Coronary artery (tissue), 2 donors: ENCODE measurements around the gene ETV1.

ENCODE experiments used
- DNase-seq: peaks from one replicate; pipeline ENCODE4 v3.0.0-alpha.2; 2017; ENCODE audit warnings: low spot score
- H3K27ac ChIP-seq, 2 donors: fragments of 200-600 bp; sonication (generic); one replicate each; pipeline ENCODE4 v1.5.1; 2016 to 2019
- H3K4me3 ChIP-seq: fragments of 200-600 bp; sonication (generic); 2 replicates; pipeline ENCODE4 v1.5.1; 2016; ENCODE audit warnings: mild to moderate bottlenecking, moderate library complexity
- TF ChIP-seq, protein P1 (sequence below): fragments of 200-600 bp; sonication (generic); IDR thresholded peaks from one replicate; pipeline ENCODE4 v1.5.1; 2019; ENCODE audit warnings: antibody characterized with exemption

ETV1 gene

DNA sequence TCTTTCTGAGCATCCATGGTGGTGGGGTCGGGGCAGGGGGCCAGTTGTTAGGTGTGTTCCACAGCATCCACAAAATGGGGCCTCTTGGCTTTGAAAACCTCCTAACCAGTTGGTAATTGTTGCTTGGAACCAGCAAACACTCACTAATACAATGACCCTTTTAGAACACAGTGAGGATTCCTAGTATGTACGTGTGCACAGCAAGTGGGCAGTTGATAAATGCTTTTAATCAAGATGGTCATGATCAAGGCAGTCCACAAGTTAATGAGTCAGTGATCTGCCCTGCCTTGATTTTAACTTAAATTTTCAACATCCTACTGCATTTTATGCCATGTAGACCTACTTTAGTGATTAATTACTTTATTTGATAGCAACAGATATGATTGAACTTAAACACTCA, 103.1 kb downstream of the ETV1 start:
- Histone ChIP-seq H3K4me3 (no peak overlapping the region), H3K27ac (no peak overlapping the region)
- DNase-seq, result no peak
- TF ChIP-seq, protein P1, sequence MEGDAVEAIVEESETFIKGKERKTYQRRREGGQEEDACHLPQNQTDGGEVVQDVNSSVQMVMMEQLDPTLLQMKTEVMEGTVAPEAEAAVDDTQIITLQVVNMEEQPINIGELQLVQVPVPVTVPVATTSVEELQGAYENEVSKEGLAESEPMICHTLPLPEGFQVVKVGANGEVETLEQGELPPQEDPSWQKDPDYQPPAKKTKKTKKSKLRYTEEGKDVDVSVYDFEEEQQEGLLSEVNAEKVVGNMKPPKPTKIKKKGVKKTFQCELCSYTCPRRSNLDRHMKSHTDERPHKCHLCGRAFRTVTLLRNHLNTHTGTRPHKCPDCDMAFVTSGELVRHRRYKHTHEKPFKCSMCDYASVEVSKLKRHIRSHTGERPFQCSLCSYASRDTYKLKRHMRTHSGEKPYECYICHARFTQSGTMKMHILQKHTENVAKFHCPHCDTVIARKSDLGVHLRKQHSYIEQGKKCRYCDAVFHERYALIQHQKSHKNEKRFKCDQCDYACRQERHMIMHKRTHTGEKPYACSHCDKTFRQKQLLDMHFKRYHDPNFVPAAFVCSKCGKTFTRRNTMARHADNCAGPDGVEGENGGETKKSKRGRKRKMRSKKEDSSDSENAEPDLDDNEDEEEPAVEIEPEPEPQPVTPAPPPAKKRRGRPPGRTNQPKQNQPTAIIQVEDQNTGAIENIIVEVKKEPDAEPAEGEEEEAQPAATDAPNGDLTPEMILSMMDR, result no peak

DNA sequence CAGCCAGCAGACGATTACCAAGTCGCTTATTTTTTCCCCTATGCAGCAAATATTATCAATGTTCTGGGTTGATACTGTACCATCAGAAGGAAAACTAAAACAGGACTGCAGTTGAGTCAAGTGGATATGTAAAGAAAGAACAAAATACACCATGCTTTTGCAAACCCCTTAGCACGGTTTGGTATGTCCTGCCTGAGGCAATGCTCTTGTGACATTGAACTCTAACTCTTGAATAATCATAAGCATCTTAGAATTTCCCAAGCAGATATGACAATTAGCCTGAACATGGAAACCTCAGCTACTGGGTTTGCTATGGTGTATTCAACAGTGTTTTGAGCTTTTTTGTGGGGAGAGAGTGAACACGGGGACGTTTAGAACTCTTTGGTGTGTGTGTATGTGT, 107.4 kb downstream of the ETV1 start:
- Histone ChIP-seq H3K4me3 (no peak overlapping the region), H3K27ac (no peak overlapping the region)
- no peak for DNase-seq
- TF ChIP-seq, protein P1, result no peak

DNA sequence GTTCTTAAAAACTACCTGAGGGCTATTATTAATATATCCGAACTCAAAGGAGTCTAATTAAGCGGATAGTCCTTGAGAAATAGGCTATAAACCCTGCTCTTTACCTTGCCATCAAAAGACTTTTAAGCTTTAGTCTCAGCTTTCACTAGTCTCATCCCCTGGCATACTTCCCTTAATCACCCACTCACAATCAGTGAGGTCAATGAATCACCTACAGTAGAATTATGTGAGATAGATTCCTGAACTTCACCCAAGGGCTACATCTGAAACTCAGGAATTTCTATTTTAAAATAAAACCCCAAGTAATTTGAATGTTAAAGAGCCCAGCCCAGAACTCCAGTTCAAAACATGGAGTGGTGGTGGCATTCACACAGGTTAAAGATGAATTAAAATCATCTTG, 108.7 kb downstream of the ETV1 start:
- no peak overlapping the region for H3K27ac ChIP-seq
- DNase-seq, result no peak
- TF ChIP-seq, protein P1, result no peak
- H3K4me3 ChIP-seq, result no peak overlapping the region

DNA sequence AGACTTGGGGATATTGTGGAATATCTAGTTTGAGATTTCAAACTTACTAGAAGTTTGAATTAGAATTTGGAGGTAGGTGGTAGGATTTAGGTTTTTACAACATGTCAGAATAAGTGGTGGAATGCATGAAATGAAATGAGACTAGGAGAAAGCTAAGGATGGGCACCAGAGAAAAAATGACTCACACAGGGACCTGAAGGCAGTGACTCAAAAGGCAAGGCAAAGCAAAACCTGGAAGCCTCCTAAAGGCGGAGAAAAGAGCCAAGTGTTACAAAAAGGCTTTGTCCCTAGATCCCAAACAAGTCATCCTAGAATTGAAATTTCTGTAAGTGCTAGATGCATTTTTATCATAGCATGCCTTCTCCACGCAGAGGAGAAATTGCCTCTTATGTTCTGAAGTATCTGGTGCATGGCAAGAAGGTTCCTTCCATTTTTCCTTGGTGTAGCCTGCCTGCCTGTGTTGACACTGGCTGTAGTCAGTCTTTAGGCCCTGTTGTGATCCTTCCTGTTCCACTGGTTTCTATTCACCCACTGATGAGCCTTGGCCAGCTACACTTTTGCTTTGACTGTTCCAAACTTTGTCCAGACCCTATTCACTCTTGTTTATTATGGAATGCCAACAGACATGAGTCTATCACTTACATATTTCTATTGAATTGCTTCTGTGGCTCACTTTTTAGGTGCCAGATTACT, 109.3 kb downstream of the ETV1 start:
- TF ChIP-seq, protein P1, result no peak
- DNase-seq, result no peak
- H3K27ac ChIP-seq, result no peak overlapping the region
- H3K4me3 ChIP-seq, result no peak overlapping the region

DNA sequence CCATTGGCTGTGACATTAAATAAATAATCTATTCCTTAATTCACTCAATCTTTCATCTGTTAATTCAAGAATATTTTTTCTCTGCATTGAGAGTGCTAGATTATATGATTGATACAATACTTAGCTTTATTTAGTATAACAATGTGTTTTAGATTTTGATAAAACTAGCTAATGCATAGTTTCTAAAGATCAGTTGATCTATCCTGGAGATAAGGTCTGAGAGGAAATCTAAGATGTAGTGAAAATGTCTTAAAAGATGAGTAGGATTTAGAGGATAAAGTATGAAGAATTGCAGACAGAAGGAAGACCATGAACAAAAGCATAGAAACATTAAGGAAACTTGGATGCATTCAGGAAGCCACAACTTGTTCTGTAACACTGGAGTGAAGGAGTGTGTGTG, 110.3 kb downstream of the ETV1 start:
- no peak for DNase-seq
- no peak overlapping the region for H3K27ac ChIP-seq
- no peak overlapping the region for H3K4me3 ChIP-seq
- TF ChIP-seq, protein P1, result no peak

DNA sequence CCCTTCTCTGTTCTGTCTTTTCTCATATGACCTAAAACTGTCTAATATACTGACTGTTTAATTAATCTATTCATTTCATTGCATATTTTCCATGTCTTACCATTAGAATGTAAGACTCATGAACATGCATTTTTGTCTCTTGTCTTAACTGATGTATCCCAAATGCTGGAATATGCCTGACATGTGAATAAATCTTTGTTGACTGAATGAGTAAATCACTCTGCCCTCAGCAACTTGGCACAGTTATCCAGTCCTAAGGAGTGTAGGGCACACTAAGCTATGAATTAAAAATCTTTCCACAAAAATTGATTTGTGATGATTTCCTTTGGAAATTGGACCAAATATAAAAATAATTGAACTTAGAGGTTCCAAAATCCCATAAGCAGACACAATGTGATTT, 111.3 kb downstream of the ETV1 start:
- H3K4me3 ChIP-seq, result no peak overlapping the region
- no peak for DNase-seq
- H3K27ac ChIP-seq, result no peak overlapping the region
- TF ChIP-seq, protein P1, result no peak

DNA sequence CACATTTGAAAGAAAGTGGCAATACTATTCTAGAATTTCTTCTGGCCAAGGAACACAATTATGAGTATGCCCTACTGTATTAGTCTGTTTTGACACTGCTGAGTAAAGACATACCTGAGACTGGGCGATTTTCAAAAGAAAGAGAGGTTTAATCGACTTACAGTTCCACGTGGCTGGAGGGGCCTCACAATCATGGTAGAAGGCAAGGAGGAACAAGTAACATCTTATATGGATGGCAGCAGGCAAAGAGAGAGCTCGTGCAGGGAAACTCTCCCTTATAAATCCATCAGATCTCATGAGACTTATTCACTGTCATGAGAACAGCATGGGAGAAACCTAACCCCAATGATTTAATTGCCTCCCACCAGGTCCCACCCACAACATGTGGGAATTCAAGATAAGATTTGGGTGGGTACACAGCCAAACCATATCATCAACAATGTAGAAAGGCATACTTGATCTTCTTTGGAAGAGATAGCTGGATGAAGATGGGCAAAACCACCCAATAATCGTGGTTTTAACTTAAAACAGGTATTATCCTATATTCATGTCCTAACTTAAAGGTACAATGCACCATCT, 113.9 kb downstream of the ETV1 start:
- Histone ChIP-seq H3K27ac (no peak overlapping the region), H3K4me3 (no peak overlapping the region)
- DNase-seq, result no peak
- TF ChIP-seq, protein P1, result no peak
